Esophagus squamous epithelium (tissue), 5 donors: ENCODE measurements around the gene NOS2. TPM values are rescaled to one million over a fixed set of nuclear protein-coding genes. Genes with fewer than 3 reads are reported as not detected.
"Not testable (repeated sequence)": the region's sequence is repeated elsewhere in the genome, so short reads cannot be mapped to it uniquely, and the experiment has no call there.

Source experiments
- DNase-seq: peaks from one replicate; lab custom pipeline; 2025; lab: John Stamatoyannopoulos, UW
- H3K27ac ChIP-seq, 4 donors: fragments of 200-600 bp; sonication (generic); one replicate each; pipeline ENCODE4 v1.5.1; 2016 to 2019; ENCODE audit warnings: mild to moderate bottlenecking in 1 of 4
- H3K27me3 ChIP-seq, 4 donors: fragments of 200-600 bp; sonication (generic); 1 replicate in 3 of 4; 2 replicates in 1 of 4; pipeline versions ENCODE4 v1.5.1 to v1.6.0; 2017 to 2021; ENCODE audit warnings: antibody characterized with exemption in 1 of 4
- H3K36me3 ChIP-seq, 3 donors: fragments of 200-600 bp; sonication (generic); one replicate each; pipeline ENCODE4 v1.5.1; 2016 to 2019
- H3K4me1 ChIP-seq, 3 donors: fragments of 200-600 bp; sonication (generic); one replicate each; pipeline ENCODE4 v1.5.1; 2017 to 2019
- H3K4me3 ChIP-seq, 4 donors: fragments of 200-600 bp; sonication (generic); 1 replicate in 3 of 4; 2 replicates in 1 of 4; pipeline ENCODE4 v1.5.1; 2016 to 2019; ENCODE audit warnings: mild to moderate bottlenecking in 2 of 4, moderate library complexity in 1 of 4
- H3K9me3 ChIP-seq, 3 donors: fragments of 200-600 bp; sonication (generic); one replicate each; pipeline ENCODE4 v1.5.1; 2016 to 2019
- POLR2A ChIP-seq, 4 donors: fragments of 450-650 bp; IDR thresholded peaks; one replicate each; pipeline ENCODE4 v1.6.1; 2017; ENCODE audit warnings: antibody characterized with exemption in 4 of 4, mild to moderate bottlenecking in 4 of 4, moderate library complexity in 3 of 4
- WGBS, 2 donors: methylation state at CpG; one replicate each; pipeline ENCODE4 v1.1.5; 2018; 5-methylcytosine and 5-hydroxymethylcytosine counted together
- intact Hi-C: fragments of 100-400 bp; cut with DNase I; formaldehyde crosslinking; loops from one replicate; pipeline ENCODE4 v1.15.0; 2022
- total RNA-seq, 4 donors: library from RNA; depleted of rRNA; stranded (reverse); fragments of >200 nt; gene quantifications; one replicate each; pipeline ENCODE4 v1.1.0, GENCODE V29; 2016
- TF ChIP-seq, protein P1 (sequence below), 6 experiments: fragments of 450-650 bp in 4 of 6; fragments of 200-600 bp in 2 of 6; sonication (generic) in 2 of 6; IDR thresholded peaks; one replicate each; pipeline ENCODE4 v1.5.1; 2016 to 2019; ENCODE audit warnings: antibody characterized with exemption in 6 of 6, mild to moderate bottlenecking in 4 of 6, moderate library complexity in 4 of 6
- donor health status: DM: yes; HTN: yes; CAD: no.

NOS2 gene
- total RNA-seq, 4 donors from 2014 or later: 0.11 to 2.7 (median 0.86) TPM

DNA sequence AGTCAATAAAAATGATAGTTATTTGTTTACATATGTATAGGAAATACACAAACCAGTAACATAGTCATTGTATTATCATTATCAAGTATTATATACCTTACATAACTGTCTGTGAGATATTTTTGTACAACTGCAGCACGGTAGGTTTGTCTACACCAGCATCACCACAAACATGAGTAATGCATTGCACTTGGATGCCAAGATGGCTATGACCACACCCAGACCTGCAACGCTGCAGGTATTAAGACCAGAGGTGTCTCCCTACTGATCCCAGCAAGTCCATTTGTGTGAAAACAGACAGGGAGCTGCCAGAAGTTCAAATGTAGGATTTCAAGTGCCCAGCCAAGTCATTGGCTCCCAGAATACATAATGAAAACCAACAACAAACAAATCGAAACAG, 34.2 kb upstream of the NOS2 start:
- H3K4me1 ChIP-seq: peaks cover 0 to under 1% (median 0%) of the 10 kb centered on the region in 3 donors
- TF ChIP-seq POLR2A (IDR thresholded peaks at IDR 0.05): no peak
- TF ChIP-seq, protein P1, sequence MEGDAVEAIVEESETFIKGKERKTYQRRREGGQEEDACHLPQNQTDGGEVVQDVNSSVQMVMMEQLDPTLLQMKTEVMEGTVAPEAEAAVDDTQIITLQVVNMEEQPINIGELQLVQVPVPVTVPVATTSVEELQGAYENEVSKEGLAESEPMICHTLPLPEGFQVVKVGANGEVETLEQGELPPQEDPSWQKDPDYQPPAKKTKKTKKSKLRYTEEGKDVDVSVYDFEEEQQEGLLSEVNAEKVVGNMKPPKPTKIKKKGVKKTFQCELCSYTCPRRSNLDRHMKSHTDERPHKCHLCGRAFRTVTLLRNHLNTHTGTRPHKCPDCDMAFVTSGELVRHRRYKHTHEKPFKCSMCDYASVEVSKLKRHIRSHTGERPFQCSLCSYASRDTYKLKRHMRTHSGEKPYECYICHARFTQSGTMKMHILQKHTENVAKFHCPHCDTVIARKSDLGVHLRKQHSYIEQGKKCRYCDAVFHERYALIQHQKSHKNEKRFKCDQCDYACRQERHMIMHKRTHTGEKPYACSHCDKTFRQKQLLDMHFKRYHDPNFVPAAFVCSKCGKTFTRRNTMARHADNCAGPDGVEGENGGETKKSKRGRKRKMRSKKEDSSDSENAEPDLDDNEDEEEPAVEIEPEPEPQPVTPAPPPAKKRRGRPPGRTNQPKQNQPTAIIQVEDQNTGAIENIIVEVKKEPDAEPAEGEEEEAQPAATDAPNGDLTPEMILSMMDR (IDR thresholded peaks at IDR 0.05): no peak
- no peaks in the 10 kb centered on the region for H3K36me3 ChIP-seq
- DNase-seq: no peak
- no peak overlapping the region for H3K27ac ChIP-seq
- no peak overlapping the region for H3K4me3 ChIP-seq
- intact Hi-C loops: no loop called here
- no peaks in the 10 kb centered on the region for H3K9me3 ChIP-seq
- H3K27me3 ChIP-seq: peaks cover 0 to 53% (median 0%) of the 10 kb centered on the region in 4 donors
- WGBS, 2 donors: 32 to 57% methylated on average over 3 of the region's 3 CpGs

DNA sequence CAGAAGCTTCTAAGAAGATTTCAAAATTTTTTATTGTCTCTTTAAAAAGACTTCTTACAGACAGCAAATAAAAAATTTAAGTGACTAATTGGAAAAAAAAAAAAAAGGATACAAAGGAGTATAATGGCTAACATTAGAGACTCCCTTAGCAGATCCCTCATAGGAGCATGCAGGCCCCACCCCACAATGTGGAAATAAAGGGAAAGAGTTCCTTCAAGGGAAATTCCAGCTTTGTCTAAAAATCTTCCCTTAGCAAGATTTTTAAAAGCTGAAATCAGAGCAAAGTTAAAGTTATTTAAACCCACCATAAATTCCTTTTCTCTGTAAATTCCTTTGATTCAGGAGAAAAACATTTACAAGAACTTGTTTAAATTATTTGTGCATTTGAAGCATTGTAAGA, 32.5 kb upstream of the NOS2 start:
- Histone ChIP-seq H3K27me3 (peaks cover 0 to 64% (median 0%) of the 10 kb centered on the region in 4 donors), H3K4me1 (no peaks in the 10 kb centered on the region), H3K27ac (no peak overlapping the region), H3K9me3 (no peaks in the 10 kb centered on the region), H3K36me3 (no peaks in the 10 kb centered on the region), H3K4me3 (no peak overlapping the region)
- TF ChIP-seq POLR2A (IDR thresholded peaks at IDR 0.05): no peak
- TF ChIP-seq, protein P1 (IDR thresholded peaks at IDR 0.05): no peak
- intact Hi-C loops: no loop called here
- no peak for DNase-seq

DNA sequence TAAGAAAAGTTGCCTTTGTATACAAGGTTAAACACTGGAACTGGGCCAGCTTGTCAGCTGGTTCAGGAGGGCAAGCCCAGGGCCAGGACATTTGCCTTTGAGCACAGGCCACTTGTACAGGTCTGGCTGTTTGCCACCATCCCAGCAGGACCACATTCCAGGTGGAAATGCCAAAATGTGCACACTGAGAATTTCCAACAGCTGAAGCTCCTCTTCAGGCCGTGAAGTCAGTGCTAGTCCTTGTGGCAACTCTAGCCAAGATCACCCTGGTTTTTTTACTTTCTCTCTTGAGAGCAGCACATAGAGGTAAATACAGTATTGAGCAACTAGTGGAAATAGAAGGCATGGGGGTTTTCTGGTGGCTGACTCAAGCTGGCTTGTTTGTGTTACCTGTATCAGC, 29.6 kb upstream of the NOS2 start:
- intact Hi-C loops, DNase-seq: not testable (repeated sequence)
- 22% methylated on average over 1 of the region's 1 CpG; no CpG with 5 or more reads in 1 of the 2 donors for WGBS, 2 donors

DNA sequence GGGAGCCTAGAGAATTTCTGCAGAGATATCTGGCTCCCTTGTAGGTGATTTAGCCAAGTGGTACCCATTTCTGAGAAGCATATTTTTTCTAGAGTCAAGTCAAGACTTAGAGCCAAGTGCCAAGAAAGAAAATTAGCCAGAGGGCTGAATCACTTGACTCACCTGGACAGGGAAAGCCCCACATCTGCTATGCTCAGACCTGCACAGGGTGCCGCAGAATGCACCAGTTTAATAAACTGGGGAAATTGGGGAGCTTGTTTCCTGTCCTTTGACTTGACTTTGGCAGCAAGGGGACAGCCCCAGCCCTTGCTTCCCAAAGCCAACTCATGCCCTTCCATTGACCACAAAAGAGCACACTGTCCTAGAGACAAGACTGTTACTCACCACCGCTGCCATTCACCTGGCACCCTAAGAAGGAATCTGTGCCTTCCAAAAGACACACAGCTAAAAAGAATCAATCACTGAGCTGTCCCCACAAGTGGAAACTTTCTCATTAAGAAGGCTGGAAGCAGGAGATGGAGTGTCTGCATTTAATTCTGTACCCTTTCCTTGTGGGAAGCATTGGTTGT, 28.9 kb upstream of the NOS2 start:
- DNase-seq, H3K27ac ChIP-seq, H3K4me3 ChIP-seq, H3K36me3 ChIP-seq, H3K4me1 ChIP-seq, intact Hi-C loops, H3K9me3 ChIP-seq: not testable (repeated sequence)
- no CpG with 5 or more reads among the region's 2 CpGs for WGBS, 2 donors
- peaks cover 0 to 71% (median 0%) of the 10 kb centered on the region in 4 donors for H3K27me3 ChIP-seq

More for the DNA sequence above, 29.6 kb upstream of the NOS2 start:
- H3K27me3 ChIP-seq: peaks cover 0 to 65% (median 0%) of the 10 kb centered on the region in 4 donors
- not testable (repeated sequence) for H3K4me3 ChIP-seq, H3K36me3 ChIP-seq, H3K27ac ChIP-seq, H3K4me1 ChIP-seq, H3K9me3 ChIP-seq

DNA sequence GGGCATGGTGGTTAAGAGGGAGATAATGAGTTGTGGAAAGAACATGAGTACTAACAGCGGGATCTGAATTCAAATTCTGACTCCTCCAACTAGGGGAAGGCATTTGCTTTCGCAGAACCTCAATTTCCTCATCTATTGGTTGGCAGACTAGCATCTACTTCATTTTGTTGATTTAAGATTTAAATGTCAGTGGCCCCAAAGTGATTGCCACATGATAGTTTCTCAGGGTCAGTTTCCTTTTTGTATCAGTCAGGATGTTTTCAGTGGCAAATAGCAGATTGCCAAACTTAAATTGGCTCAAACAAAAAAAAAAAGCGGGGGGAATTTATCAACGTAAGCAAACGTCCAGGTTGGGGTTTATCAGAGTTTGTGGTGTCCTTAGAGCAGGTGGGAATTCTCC, 25.1 kb upstream of the NOS2 start:
- H3K27ac ChIP-seq: no peak overlapping the region
- H3K36me3 ChIP-seq: no peaks in the 10 kb centered on the region
- peaks cover 0 to 77% (median 0%) of the 10 kb centered on the region in 4 donors for H3K27me3 ChIP-seq
- no peak overlapping the region for H3K4me3 ChIP-seq
- intact Hi-C loops: no loop called here
- H3K4me1 ChIP-seq: no peaks in the 10 kb centered on the region
- no peak for DNase-seq
- peaks cover 0 to 22% (median 11%) of the 10 kb centered on the region in 3 donors for H3K9me3 ChIP-seq
- TF ChIP-seq, protein P1 (IDR thresholded peaks at IDR 0.05): no peak
- TF ChIP-seq POLR2A (IDR thresholded peaks at IDR 0.05): no peak
- 80 to 82% methylated on average over 5 of the region's 5 CpGs for WGBS, 2 donors

DNA sequence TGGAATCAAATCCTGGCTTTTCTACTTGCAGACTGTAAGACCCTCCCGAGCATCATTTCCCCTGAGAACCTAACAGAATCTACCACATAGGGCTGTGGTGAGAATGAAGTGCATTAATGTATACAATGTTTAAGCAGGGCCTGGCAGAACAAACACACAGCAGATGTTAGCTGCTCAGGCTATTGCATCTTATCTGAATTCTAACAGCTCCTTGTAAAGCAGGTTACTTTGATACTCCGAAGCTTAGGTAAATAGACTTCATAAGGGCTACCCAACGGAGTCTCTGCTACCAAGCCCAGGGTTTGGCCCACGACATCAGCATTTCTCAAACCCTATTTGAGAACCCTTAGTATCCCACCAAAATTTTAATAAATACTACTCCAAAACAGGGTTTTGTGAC, 24.4 kb upstream of the NOS2 start:
- peaks cover 0 to 22% (median 11%) of the 10 kb centered on the region in 3 donors for H3K9me3 ChIP-seq
- WGBS, 2 donors: 90 to 95% methylated on average over 4 of the region's 4 CpGs
- H3K4me1 ChIP-seq: no peaks in the 10 kb centered on the region
- H3K36me3 ChIP-seq: no peaks in the 10 kb centered on the region
- intact Hi-C loops: no loop called here
- H3K27me3 ChIP-seq: peaks cover 0 to 77% (median 0%) of the 10 kb centered on the region in 4 donors
- H3K4me3 ChIP-seq: no peak overlapping the region
- DNase-seq: no peak
- no peak overlapping the region for H3K27ac ChIP-seq
- TF ChIP-seq POLR2A (IDR thresholded peaks at IDR 0.05): no peak
- TF ChIP-seq, protein P1 (IDR thresholded peaks at IDR 0.05): no peak
